SKM-1 (cell line): ENCODE results near the gene ADGRB2.

ENCODE experiments used
- DNase-seq: peaks from one replicate; lab custom pipeline; 2025; ENCODE audit not compliant: unreplicated experiment; lab: John Stamatoyannopoulos, UW

ADGRB2 gene

GRCh38 chr1:31681415-31681814, 82.7 kb downstream of the ADGRB2 start:
- DNase-seq, result no peak

- DNase-seq, result no peak
Observed at GRCh38 chr1:31679676-31680230, 84.4 kb downstream of the ADGRB2 start.

GRCh38 chr1:31679091-31679490, 85.0 kb downstream of the ADGRB2 start:
- DNase-seq, result no peak

- no peak for DNase-seq
Observed at GRCh38 chr1:31678681-31679080, 85.5 kb downstream of the ADGRB2 start.

- DNase-seq, result no peak
Observed at GRCh38 chr1:31677949-31678348, 86.2 kb downstream of the ADGRB2 start.

- no peak for DNase-seq
Observed at GRCh38 chr1:31677401-31677800, 86.7 kb downstream of the ADGRB2 start.
